GM18498 (cell line): ENCODE results near the gene OR1F1.
A peak's percentile ranks its signal among the peaks of the same experiment; 100 is the strongest.
"Not testable (repeated sequence)": the region's sequence is repeated elsewhere in the genome, so short reads cannot be mapped to it uniquely, and the experiment has no call there.

ENCODE experiments used
- ATAC-seq: cut with Tn5 transposase; IDR thresholded peaks from one replicate; pipeline ENCODE4 v1.9.1; 2021; ENCODE audit warnings: mild to moderate bottlenecking, moderate library complexity; ENCODE audit not compliant: unreplicated experiment

Gene OR1F1

GRCh38 chr16:3195975-3196374 is 8.0 kb downstream of the OR1F1 start:
- no peak for ATAC-seq

- ATAC-seq, result not testable (repeated sequence)
These were observed 9.8 kb downstream of the OR1F1 start for GRCh38 chr16:3197694-3198333.

- no peak for ATAC-seq
These were observed 10.5 kb downstream of the OR1F1 start for GRCh38 chr16:3198334-3199072.

DNA sequence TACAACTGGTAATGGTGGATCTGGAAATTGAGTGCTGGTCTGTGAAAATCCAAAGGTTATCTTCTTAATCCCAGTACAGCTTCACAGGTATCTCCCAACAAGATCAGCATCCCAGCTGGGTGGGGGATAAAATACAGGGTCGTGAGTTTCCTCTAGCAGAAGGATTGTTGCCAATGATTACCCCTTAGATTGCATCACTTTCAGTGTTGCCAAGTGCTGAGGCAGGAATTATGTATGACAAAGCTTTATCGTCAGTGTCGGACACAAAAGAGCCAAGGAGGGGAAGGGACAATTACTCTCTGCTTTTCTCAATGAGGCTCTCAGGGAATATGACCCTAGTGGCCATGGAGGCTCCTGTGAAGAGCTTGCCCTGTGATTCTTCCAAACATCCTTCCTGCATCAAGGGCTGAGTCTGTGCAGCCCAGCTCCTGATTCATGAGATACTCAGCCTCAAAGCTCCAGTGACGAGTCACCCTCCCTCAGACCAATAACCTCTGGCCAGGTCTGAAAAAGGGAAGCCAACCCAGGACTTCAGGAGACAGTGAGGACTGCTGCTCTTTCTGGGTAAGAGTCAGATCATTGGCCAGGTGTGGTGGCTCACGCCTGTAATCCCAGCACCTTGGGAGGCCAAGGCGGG is 15.0 kb downstream of the OR1F1 start:
- no peak for ATAC-seq

DNA sequence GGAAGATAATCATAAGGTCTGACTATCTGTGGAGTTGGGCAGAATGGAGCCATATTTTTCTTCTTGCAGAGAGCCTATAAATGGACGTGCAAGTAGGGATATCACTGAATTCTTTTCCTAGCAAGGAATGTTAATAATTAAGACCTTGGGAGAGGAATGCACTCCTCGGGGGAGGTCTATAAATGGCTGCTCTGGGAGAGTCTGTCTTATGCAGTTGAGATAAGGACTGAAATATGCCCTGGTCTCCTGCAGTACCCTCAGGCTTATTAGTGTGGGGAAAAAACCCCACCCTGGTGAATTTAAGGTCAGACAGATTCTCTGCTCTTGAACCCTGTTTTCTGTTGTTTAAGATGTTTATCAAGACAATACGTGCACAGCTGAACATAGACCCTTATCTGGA is 17.9 kb downstream of the OR1F1 start:
- ATAC-seq, result not testable (repeated sequence)

- ATAC-seq, result no peak
These were observed 19.3 kb downstream of the OR1F1 start for GRCh38 chr16:3207086-3207953.

DNA sequence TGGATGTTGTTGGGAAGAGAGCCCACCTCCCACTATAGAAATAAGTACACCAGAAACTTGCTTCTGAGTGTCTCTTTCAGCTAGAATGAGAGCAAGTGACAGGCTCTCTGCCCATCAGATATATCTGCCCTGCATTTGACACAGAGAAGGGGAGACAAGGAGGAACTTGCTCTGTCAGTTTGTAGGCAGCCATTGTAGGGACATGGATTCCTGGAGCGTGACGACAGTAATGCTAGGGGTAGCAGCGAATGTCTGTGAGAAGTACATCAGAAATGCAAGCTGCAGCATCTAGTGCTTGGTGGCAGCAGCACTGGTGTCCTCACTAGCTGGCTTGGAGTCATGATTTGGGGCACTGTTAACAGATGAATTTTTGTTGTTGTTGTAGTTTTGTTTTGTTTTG is 24.0 kb downstream of the OR1F1 start:
- ATAC-seq, result no peak

GRCh38 chr16:3212567-3212966 is 24.6 kb downstream of the OR1F1 start:
- no peak for ATAC-seq

- no peak for ATAC-seq
These were observed 27.0 kb downstream of the OR1F1 start for GRCh38 chr16:3214904-3215600.

GRCh38 chr16:3215601-3216262 is 27.7 kb downstream of the OR1F1 start:
- ATAC-seq, result no peak

DNA sequence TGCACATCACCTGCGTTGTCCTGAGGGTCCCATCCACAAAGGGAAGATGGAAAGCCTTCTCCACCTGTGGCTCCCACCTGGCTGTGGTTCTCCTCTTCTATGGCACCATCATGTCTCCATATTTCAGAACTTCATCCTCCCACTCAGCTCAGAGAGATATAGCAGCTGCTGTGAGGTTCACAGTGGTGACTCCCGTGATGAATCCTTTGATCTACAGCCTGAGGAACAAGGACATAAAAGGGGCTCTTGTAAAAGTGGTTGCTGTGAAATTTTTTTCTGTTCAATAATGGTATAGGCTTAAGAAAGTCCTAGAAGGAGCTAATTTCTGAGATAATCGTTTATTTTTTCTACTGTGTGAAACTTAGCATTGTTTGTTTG is 28.2 kb downstream of the OR1F1 start:
- ATAC-seq, result no peak

DNA sequence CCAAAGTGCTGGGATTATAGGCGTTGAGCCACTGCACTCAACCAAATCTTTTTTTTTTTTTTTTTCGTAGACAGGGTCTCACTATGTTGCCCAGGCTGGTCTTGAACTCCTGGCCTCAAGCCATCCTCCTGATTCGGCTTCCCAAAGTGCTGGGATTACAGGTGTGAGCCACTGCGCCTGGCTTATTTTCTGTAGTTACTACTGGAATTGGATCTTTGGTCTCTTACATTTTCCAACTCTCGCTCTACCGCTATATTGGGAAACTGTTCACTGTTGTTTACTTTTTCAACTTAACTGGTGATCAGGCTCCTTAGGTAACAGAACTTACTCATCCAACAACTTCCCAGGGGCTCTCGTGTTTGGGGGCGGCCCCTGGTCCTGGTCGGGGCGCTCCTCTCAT is 32.8 kb downstream of the OR1F1 start:
- no peak for ATAC-seq

DNA sequence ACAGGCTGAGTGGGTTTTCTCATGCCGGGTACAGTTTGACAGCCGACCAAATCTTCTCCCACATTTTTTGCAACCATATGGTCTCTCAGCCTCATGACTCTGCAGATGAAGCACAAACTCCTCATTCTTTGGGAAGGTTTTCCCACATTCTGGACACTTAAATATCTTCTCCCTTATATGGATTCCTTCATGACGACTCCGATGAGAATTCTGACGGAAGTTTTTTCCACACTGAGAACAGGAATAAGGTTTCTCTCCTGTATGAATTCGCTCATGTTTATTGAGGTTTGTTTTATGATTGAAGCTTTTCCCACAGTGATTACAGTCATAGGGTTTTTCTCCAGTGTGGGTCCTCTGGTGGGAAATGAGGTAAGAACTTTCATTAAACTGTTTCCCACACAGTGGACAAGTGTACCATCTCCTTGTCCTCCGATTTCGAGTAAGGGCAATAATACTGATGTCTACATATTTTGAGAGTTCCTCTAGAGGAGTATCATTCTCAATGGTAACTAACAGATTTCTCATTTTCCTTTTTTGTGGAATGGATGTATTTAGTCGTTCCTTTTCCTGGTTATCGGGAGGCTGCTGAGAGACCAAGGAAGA is 36.0 kb downstream of the OR1F1 start:
- ATAC-seq, result no peak

- no peak for ATAC-seq
These were observed 46.5 kb downstream of the OR1F1 start for GRCh38 chr16:3234543-3234856.

GRCh38 chr16:3234857-3235561 is 47.0 kb downstream of the OR1F1 start, which contains the start of gene ZNF200:
ZNF200 (minus strand) TSS chr16:3235158; CDS start chr16:3233755, 1,403 bp downstream.
- ATAC-seq, result peak; percentile 94

- ATAC-seq, result no peak
These were observed 48.1 kb downstream of the OR1F1 start for GRCh38 chr16:3235856-3236669.

GRCh38 chr16:3241761-3242160 is 53.8 kb downstream of the OR1F1 start:
- ATAC-seq, result no peak

GRCh38 chr16:3242709-3243108 is 54.7 kb downstream of the OR1F1 start:
- no peak for ATAC-seq
